HAP-1 (cell line): ENCODE measurements around the gene TIMP2.
"Not testable (repeated sequence)": the region's sequence is repeated elsewhere in the genome, so short reads cannot be mapped to it uniquely, and the experiment has no call there.

Experiments used
- DNase-seq, 2 experiments: peaks; one replicate each; pipeline ENCODE4 v3.0.0-alpha.2; 2016 to 2020; ENCODE audit warnings: low spot score in 2 of 2
- H3K27me3 ChIP-seq: fragments of 250-450 bp; sonication (Bioruptor Pico); 2 replicates; pipeline ENCODE4 v1.5.1; 2020; ENCODE audit warnings: low read depth, mild to moderate bottlenecking, moderate library complexity
- H3K36me3 ChIP-seq: fragments of 250-450 bp; sonication (Bioruptor Pico); replicated peaks from 2 replicates; pipeline ENCODE4 v1.5.1; 2020; ENCODE audit warnings: mild to moderate bottlenecking
- H3K4me1 ChIP-seq: fragments of 250-450 bp; sonication (Bioruptor Pico); 2 replicates; pipeline ENCODE4 v1.5.1; 2020; ENCODE audit warnings: mild to moderate bottlenecking
- H3K4me3 ChIP-seq: fragments of 250-450 bp; sonication (Bioruptor Pico); 2 replicates; pipeline ENCODE4 v1.5.1; 2020; ENCODE audit warnings: mild to moderate bottlenecking, moderate library complexity
- H3K9me3 ChIP-seq: fragments of 250-450 bp; sonication (Bioruptor Pico); 2 replicates; pipeline ENCODE4 v1.5.1; 2020; ENCODE audit warnings: mild to moderate bottlenecking, moderate library complexity
- in situ Hi-C: fragments of 300-500 bp; cut with MboI; formaldehyde crosslinking; loops from 3 replicates; pipeline ENCODE4 v1.14.3; 2020; ENCODE audit warnings: low sequenced_read_pairs, inconsistent platforms, mixed read lengths

The TIMP2 gene

DNA sequence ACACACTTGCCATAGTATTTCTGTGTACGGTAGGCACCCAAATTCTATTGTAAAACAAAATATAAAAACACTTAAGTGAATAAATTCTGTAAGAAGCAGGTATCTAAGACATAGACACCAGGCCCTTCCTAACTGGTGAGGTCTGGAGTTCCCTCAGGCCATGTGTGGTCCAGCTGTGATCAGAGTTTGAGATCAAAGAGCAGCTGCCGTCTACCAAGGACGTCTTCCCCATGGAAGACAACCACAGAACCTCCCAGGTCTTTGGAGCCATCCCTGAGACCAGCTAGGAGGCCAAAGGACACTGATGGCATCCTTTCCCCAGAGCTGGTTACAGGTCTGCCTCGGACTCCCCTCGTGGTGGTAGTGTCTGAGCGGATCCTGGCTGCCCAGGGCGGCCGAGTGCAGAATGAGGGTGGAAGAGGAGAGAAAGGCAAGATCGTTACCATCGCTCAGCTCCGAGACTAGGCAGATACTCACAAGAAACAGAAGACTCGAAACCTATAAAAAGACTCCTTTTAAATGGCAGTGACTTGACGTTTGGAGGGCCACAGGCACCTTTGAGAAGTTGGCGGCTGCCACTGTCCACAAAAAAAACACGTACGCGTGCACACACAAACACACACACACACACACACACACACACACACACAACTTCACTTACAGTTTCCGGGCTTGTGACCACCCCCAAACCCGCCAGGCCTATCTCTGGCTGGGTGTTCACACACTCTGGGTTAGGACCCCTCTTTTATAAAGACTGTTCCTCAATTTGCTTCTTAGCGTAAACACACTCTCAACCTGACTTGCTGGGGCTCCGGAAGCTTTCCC is 7.5 kb downstream of the TIMP2 start:
- H3K9me3 ChIP-seq, result no peaks in the 10 kb centered on the region
- in situ Hi-C loops, result no loop called here
- no peaks in the 10 kb centered on the region for H3K36me3 ChIP-seq
- H3K27me3 ChIP-seq, result no peaks in the 10 kb centered on the region
- DNase-seq, result no peak
- no peaks in the 10 kb centered on the region for H3K4me1 ChIP-seq
- H3K4me3 ChIP-seq, result no peak overlapping the region

- Histone ChIP-seq H3K4me1 (no peaks in the 10 kb centered on the region), H3K4me3 (no peak overlapping the region)
- DNase-seq, result no peak
Measured at GRCh38 chr17:78915872-78916632, 9.1 kb downstream of the TIMP2 start.

DNA sequence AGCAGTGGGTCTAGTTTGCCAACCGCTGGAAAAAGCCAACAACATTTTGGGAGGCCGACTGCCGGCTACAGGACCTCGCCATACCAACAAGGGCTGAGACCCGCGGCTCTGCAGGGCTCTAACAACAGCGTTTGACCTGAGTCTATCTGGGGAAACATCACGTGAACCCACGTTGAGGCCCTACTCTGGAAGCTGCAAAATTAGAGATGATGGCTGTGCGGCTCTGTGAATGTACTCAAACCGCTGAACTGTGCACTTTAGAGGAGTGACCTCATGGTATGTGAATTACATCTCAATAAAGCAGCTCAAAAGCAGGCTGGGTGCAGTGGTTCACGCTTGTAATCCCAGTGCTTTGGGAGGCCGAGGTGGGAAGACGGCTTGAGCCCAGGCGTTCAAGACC is 12.1 kb downstream of the TIMP2 start:
- no peak overlapping the region for H3K4me3 ChIP-seq
- no peaks in the 10 kb centered on the region for H3K27me3 ChIP-seq
- no peak for DNase-seq
- no peaks in the 10 kb centered on the region for H3K9me3 ChIP-seq
- H3K4me1 ChIP-seq, result no peaks in the 10 kb centered on the region; the same call in 1 of the 2 replicates
- in situ Hi-C loops, result no loop called here
- H3K36me3 ChIP-seq, result no peaks in the 10 kb centered on the region

More at GRCh38 chr17:78915872-78916632, 9.1 kb downstream of the TIMP2 start:
- in situ Hi-C loops, result no loop called here
- no peaks in the 10 kb centered on the region for H3K27me3 ChIP-seq
- no peaks in the 10 kb centered on the region for H3K36me3 ChIP-seq
- H3K9me3 ChIP-seq, result no peaks in the 10 kb centered on the region

GRCh38 chr17:78912082-78912481 is 13.1 kb downstream of the TIMP2 start:
- Histone ChIP-seq H3K4me3 (no peak overlapping the region), H3K9me3 (no peaks in the 10 kb centered on the region), H3K36me3 (no peaks in the 10 kb centered on the region), H3K27me3 (no peaks in the 10 kb centered on the region), H3K4me1 (no peaks in the 10 kb centered on the region; the same call in 1 of the 2 replicates)
- in situ Hi-C loops, result no loop called here
- no peak for DNase-seq

DNA sequence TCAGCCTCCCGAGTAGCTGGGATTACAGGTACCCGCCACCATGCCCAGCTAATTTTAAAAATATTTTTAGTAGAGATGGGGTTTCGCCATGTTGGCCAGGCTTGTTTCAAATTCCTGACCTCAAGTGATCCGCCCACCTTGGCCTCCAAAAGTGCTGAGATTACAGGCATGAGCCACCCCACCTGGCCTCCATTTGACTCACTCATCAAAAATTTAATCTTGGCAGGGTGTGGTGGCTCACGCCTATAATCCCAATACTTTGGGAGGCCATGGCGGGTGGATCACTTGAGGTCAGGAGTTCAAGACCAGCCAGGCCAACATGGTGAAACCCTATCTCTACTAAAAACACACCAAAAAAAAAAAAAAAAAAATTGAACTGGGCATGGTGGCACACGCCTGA is 13.6 kb downstream of the TIMP2 start:
- H3K27me3 ChIP-seq, H3K4me3 ChIP-seq, H3K4me1 ChIP-seq, in situ Hi-C loops, H3K36me3 ChIP-seq, H3K9me3 ChIP-seq, DNase-seq: not testable (repeated sequence)

- in situ Hi-C loops, result no loop called here
- Histone ChIP-seq H3K4me3 (no peak overlapping the region), H3K9me3 (no peaks in the 10 kb centered on the region), H3K36me3 (no peaks in the 10 kb centered on the region), H3K4me1 (no peaks in the 10 kb centered on the region; the same call in 1 of the 2 replicates), H3K27me3 (no peaks in the 10 kb centered on the region)
- no peak for DNase-seq
Measured at GRCh38 chr17:78910497-78911284, 14.5 kb downstream of the TIMP2 start.

- Histone ChIP-seq H3K27me3 (no peaks in the 10 kb centered on the region), H3K4me1 (no peaks in the 10 kb centered on the region; the same call in 1 of the 2 replicates), H3K9me3 (no peaks in the 10 kb centered on the region), H3K36me3 (no peaks in the 10 kb centered on the region), H3K4me3 (no peak overlapping the region)
- DNase-seq, result no peak
- in situ Hi-C loops, result no loop called here
Measured at GRCh38 chr17:78908426-78908825, 16.8 kb downstream of the TIMP2 start.

DNA sequence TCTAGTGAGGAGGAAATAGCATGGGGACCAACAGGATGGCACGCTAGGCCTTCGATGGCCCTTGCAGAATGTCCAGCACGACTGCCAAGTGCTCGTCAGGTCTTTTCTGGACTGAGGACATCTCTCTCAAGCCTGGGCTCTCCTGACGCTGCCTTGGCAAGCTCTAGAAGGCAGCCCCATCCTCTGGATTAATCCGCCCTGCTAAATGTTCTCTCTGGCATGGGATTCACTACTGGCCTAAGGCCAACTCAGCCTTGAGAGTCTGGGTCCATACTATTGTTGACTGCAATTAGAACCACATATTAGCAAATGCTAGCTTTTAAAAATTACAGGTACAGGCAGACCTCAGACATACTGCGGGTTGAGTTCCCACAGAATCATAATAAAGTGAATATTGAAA is 19.6 kb downstream of the TIMP2 start:
- no peaks in the 10 kb centered on the region; the same call in none of the 2 replicates for H3K4me1 ChIP-seq
- H3K9me3 ChIP-seq, result peaks cover 4% of the 10 kb centered on the region
- H3K27me3 ChIP-seq, result no peaks in the 10 kb centered on the region
- H3K36me3 ChIP-seq, result no peaks in the 10 kb centered on the region
- no peak for DNase-seq
- no peak overlapping the region for H3K4me3 ChIP-seq
- in situ Hi-C loops, result no loop called here

DNA sequence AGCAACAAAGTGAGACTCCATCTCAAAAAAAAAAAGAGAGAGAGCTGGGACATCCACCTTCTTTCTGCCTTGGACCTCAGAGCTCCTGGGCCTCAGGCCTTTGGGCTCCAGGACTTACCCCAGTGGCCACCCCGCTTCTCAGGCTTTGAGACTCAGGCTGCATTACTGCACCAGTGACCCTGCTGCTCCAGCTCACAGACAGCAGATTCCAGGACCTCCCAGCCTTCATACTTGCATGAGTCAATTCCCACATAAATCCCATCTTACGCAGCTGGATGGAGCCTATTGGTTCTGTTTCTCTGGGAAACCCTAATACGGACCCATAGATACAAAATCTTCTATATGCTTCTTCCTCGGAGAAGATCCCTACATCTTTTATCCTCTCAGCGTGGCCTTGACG is 20.1 kb downstream of the TIMP2 start:
- Histone ChIP-seq H3K4me3 (no peak overlapping the region), H3K4me1 (peaks cover 4% of the 10 kb centered on the region), H3K27me3 (no peaks in the 10 kb centered on the region), H3K36me3 (no peaks in the 10 kb centered on the region), H3K9me3 (peaks cover 8% of the 10 kb centered on the region)
- DNase-seq, result no peak
- in situ Hi-C loops, result no loop called here

DNA sequence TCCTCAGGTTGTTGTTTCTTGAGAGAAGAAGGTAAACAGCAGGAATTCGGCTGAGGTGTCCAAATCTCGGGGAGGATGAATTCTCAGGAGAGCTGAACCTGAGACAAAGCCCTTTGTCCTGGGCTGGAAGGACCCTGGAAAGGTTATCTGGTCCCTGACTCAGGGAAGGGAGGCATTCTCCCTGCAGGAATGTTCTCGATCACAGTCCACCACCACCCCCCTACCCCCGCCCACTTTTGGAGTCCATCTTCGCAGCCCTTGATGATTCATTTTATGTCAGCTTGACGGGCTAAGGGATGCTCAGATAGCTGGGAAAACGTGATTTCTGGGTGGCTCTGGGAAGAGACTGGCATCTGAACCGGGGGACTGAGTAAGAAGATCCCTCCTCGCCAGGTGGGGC is 20.8 kb downstream of the TIMP2 start:
- Histone ChIP-seq H3K9me3 (peaks cover 9% of the 10 kb centered on the region), H3K4me3 (no peak overlapping the region), H3K4me1 (peaks cover 8% of the 10 kb centered on the region), H3K36me3 (no peaks in the 10 kb centered on the region), H3K27me3 (no peaks in the 10 kb centered on the region)
- DNase-seq, result no peak
- in situ Hi-C loops, result no loop called here

DNA sequence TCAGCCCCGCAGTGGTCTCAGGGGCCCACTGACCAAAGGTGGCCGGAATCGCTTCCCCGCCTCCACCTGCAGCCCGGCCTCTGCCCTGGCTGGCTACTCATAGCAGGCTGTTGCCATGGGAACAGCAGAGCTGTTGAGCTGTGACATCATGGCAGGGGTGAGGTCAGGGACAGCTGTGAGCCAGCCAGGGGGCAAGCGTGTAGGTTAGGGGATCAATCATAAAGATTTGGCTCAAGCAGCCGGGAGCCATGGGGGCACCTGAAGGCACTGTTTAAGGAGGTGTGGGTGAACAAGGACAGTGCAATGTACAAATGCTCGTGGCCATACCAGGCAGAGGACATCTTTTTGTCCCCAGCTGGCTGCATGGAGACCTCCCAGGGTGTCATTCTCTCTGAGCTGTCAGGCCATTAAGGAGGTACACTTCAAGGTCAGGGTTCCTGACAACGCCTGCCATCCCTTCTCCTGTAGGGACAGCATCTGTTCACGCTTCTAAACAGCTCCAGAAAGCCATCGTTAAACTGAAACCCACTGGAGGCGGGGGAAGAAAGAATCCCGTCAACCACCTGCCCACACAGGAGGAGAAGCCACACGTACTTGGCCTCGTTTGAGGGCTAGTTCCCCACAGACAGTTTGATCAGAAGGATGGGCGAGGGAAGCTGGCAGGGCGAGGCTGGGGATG is 21.9 kb downstream of the TIMP2 start, which contains the start of gene CEP295NL:
Gene CEP295NL, minus strand, starts transcription at position 101 of the 679 bp plus-strand sequence. CDS start 1,373 bp downstream, outside the sequence.
- peak in 1 of 2 experiments; percentile 28 for DNase-seq
- Histone ChIP-seq H3K27me3 (no peaks in the 10 kb centered on the region), H3K4me3 (no peak within 1 kb of the TSS), H3K36me3 (no peaks in the 10 kb centered on the region), H3K4me1 (peaks cover 14% of the 10 kb centered on the region), H3K9me3 (peaks cover 9% of the 10 kb centered on the region)
- in situ Hi-C loops, result no loop called here

DNA sequence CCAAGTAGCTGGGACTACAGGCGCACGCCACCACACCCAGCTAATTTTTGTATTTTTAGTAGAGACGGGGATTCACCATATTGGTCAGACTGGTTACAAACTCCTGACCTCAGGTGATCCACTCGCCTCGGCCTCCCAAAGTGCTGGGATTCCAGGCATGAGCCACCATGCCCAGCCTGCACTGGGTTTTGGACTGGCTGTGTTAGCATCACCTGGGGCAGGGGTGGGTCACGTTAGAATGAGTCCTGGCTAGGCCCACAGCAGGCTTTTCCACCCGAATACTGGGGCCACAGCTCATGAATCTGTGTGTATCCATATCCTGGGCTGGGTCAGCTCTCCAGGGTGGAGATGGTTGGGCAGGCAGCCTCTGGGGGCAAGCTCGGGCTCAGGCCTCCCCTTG is 23.0 kb downstream of the TIMP2 start:
- H3K27me3 ChIP-seq, H3K36me3 ChIP-seq, DNase-seq, in situ Hi-C loops, H3K4me3 ChIP-seq, H3K9me3 ChIP-seq: not testable (repeated sequence)
- H3K4me1 ChIP-seq, result peaks cover 14% of the 10 kb centered on the region

DNA sequence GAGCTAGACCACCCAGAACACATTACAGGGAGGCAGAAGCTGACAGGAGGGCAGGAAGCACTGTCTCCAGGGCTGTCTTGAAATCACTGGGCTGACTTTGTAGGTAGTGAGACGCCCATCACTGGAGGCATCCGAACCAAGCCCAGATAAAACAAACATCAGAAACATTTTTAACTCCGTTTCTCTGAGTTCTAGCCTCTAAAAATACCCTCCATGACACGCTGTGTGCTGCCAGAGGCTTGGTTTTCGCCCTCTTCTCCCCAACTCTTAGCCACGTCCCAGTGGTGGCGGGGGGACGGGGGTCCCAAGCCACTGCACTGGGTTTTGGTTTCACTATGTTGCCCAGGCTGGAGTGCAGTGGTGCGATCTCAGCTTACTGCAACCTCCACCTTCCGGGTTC is 23.4 kb downstream of the TIMP2 start:
- Histone ChIP-seq H3K4me3 (no peak overlapping the region), H3K4me1 (peaks cover 14% of the 10 kb centered on the region), H3K27me3 (no peaks in the 10 kb centered on the region), H3K36me3 (no peaks in the 10 kb centered on the region), H3K9me3 (peaks cover 9% of the 10 kb centered on the region)
- no peak for DNase-seq
- in situ Hi-C loops, result no loop called here
